Measurements from ENCODE around the gene CYBRD1. TPM values are rescaled to one million over a fixed set of nuclear protein-coding genes. Genes with fewer than 3 reads are reported as not detected.

The CYBRD1 gene
- total and polyA plus RNA-seq, 2 donors (not counting 1 experiment from before 2014, with no cell fraction given), result 0.27 TPM; not detected in 1

DNA sequence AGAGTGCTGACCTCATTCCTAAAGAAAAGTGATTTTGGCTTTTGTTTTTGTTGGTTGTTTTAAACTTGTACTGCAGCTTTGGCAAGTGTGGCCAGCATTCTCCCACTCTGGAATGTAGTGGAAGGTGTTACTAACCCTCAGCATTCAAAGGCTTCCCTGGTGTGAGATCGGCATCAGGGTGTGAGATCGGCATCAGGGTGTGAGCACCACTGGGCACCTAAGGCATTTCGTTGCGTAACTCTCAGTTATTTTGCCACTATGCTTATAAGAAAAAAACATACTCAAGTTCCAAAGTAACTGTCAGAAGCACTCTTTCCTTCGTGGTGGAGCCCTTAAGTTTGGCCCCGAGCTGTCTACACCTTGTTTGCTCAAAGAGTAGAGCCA is 1.7 kb downstream of the CYBRD1 start:
- Mint-ChIP-seq H3K4me3 (peak overlapping the region; percentile 74), H3K4me1 (peaks cover 23% of the 10 kb centered on the region), H3K27ac (no peak overlapping the region), H3K27me3 (peaks cover 56% of the 10 kb centered on the region), H3K9me3 (ENCODE audit: insufficient read depth) (no peaks in the 10 kb centered on the region)
- CTCF ChIA-PET, result no interaction called here
- Histone ChIP-seq H2AFZ (ENCODE audit: insufficient read depth, low read depth, low read length, poor library complexity, severe bottlenecking) (peak overlapping the region; percentile 60), H3K27ac (ENCODE audit: low read length in 2 of 2) (no peak overlapping the region), H3K9me3 (ENCODE audit: control extremely low read depth in 1 of 3, control insufficient read depth in 2 of 3, insufficient read depth in 1 of 3, low read length in 2 of 3) (no peaks in the 10 kb centered on the region), H3K79me2 (ENCODE audit: control insufficient read depth, insufficient read depth, low read length) (no peaks in the 10 kb centered on the region), H3K9ac (ENCODE audit: low read length) (peak overlapping the region; percentile 64), H3K4me3 (ENCODE audit: control extremely low read depth in 1 of 5, extremely low read depth in 1 of 5, insufficient read depth in 1 of 5, low read depth in 2 of 5, low read length in 4 of 5) (peak overlapping the region in 1 of 5 experiments; percentile 66), H3K36me3 (replicated peaks in 1 of 2; ENCODE audit: control extremely low read depth in 1 of 2, control insufficient read depth in 1 of 2, extremely low read depth in 1 of 2, insufficient read depth in 2 of 2, low read length in 1 of 2) (no peaks in the 10 kb centered on the region), H3K27me3 (replicated peaks in 1 of 4; ENCODE audit: control extremely low read depth in 1 of 4, control insufficient read depth in 3 of 4, insufficient read depth in 4 of 4, low read length in 3 of 4) (peaks cover 0 to 38% (median 22%) of the 10 kb centered on the region in 4 experiments), H4K20me1 (ENCODE audit: control insufficient read depth, insufficient read depth, low read length, poor library complexity, severe bottlenecking) (no peaks in the 10 kb centered on the region), H3K4me2 (replicated peaks; ENCODE audit: low read depth, low read length, poor library complexity, severe bottlenecking) (peak overlapping the region; percentile 82), H3K4me1 (ENCODE audit: control insufficient read depth in 2 of 2, insufficient read depth in 2 of 2, low read length in 2 of 2) (peaks cover 21 to 24% of the 10 kb centered on the region in 2 donors)
- intact Hi-C loops (cut with micrococcal nuclease), result no loop called here
- no peak for ATAC-seq (ENCODE audit: low read depth)
- DNase-seq, result no peak
- POLR2A ChIA-PET, result no interaction called here
- no peak for TF ChIP-seq EZH2 (IDR thresholded peaks at IDR 0.05; ENCODE audit: borderline replicate concordance, insufficient read depth, low read depth, low read length, poor library complexity, severe bottlenecking)
- TF ChIP-seq, protein P1, sequence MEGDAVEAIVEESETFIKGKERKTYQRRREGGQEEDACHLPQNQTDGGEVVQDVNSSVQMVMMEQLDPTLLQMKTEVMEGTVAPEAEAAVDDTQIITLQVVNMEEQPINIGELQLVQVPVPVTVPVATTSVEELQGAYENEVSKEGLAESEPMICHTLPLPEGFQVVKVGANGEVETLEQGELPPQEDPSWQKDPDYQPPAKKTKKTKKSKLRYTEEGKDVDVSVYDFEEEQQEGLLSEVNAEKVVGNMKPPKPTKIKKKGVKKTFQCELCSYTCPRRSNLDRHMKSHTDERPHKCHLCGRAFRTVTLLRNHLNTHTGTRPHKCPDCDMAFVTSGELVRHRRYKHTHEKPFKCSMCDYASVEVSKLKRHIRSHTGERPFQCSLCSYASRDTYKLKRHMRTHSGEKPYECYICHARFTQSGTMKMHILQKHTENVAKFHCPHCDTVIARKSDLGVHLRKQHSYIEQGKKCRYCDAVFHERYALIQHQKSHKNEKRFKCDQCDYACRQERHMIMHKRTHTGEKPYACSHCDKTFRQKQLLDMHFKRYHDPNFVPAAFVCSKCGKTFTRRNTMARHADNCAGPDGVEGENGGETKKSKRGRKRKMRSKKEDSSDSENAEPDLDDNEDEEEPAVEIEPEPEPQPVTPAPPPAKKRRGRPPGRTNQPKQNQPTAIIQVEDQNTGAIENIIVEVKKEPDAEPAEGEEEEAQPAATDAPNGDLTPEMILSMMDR (IDR thresholded peaks at IDR 0.05), result no peak
- 38% methylated on average over 4 of the region's 6 CpGs for WGBS (ENCODE audit: insufficient coverage)

DNA sequence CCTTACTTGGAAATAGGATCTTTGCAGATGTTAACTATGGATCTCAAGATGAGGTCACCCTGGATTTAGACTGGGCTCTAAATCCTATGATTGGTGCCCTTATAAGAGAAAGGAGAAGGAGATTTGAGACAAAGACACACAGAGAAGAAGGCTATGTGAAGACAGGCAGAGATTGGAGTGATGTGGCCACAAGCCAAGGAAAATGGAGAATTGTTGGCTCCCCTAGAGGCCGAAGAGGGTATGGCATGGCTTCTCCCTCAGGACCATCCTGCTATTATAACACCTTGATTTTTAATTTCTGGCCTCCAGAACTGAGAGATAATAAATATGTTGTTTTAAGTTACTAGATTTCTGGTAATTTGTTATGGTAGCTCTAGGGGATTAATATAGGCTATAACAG is 7.6 kb downstream of the CYBRD1 start:
- H3K4me1 ChIP-seq (ENCODE audit: control insufficient read depth in 2 of 2, insufficient read depth in 2 of 2, low read length in 2 of 2), result no peaks in the 10 kb centered on the region
- TF ChIP-seq, protein P1 (IDR thresholded peaks at IDR 0.05), result peak; percentile 44
- TF ChIP-seq EZH2 (IDR thresholded peaks at IDR 0.05; ENCODE audit: borderline replicate concordance, insufficient read depth, low read depth, low read length, poor library complexity, severe bottlenecking), result no peak
- H3K9me3 Mint-ChIP-seq (ENCODE audit: insufficient read depth), result peaks cover 6% of the 10 kb centered on the region
- ChIA-PET CTCF (interaction anchor here (0.6 kb wide), 1 partner anchor 260 kb away, joined by 3 read pairs; no protein-coding TSS in a partner anchor), POLR2A (interaction anchor here (0.7 kb wide), 1 partner anchor 23 kb away, joined by 7 read pairs; no protein-coding TSS in a partner anchor)
- no peaks in the 10 kb centered on the region for H3K4me1 Mint-ChIP-seq
- peaks cover 26% of the 10 kb centered on the region for H3K27me3 Mint-ChIP-seq
- H3K79me2 ChIP-seq (ENCODE audit: control insufficient read depth, insufficient read depth, low read length), result no peaks in the 10 kb centered on the region
- no peak overlapping the region for H3K27ac Mint-ChIP-seq
- no peaks in the 10 kb centered on the region for H3K36me3 ChIP-seq (replicated peaks in 1 of 2; ENCODE audit: control extremely low read depth in 1 of 2, control insufficient read depth in 1 of 2, extremely low read depth in 1 of 2, insufficient read depth in 2 of 2, low read length in 1 of 2)
- peaks cover 0 to 4% (median 2%) of the 10 kb centered on the region in 4 experiments for H3K27me3 ChIP-seq (replicated peaks in 1 of 4; ENCODE audit: control extremely low read depth in 1 of 4, control insufficient read depth in 3 of 4, insufficient read depth in 4 of 4, low read length in 3 of 4)
- H4K20me1 ChIP-seq (ENCODE audit: control insufficient read depth, insufficient read depth, low read length, poor library complexity, severe bottlenecking), result no peaks in the 10 kb centered on the region
- no peak overlapping the region for H3K4me2 ChIP-seq (replicated peaks; ENCODE audit: low read depth, low read length, poor library complexity, severe bottlenecking)
- no CpG with 5 or more reads among the region's 1 CpG for whole genome bisulfite sequencing (ENCODE audit: insufficient coverage)
- H3K4me3 ChIP-seq (ENCODE audit: control extremely low read depth in 1 of 5, extremely low read depth in 1 of 5, insufficient read depth in 1 of 5, low read depth in 2 of 5, low read length in 4 of 5), result no peak overlapping the region
- no peak overlapping the region for H3K4me3 Mint-ChIP-seq
- intact Hi-C loops (cut with micrococcal nuclease), result no loop called here
- peaks cover 0 to 5% (median 0%) of the 10 kb centered on the region in 3 donors for H3K9me3 ChIP-seq (ENCODE audit: control extremely low read depth in 1 of 3, control insufficient read depth in 2 of 3, insufficient read depth in 1 of 3, low read length in 2 of 3)
- no peak overlapping the region for H3K9ac ChIP-seq (ENCODE audit: low read length)
- DNase-seq (no peak), ATAC-seq (ENCODE audit: low read depth) (no peak)
- H2AFZ ChIP-seq (ENCODE audit: insufficient read depth, low read depth, low read length, poor library complexity, severe bottlenecking), result no peak overlapping the region
- H3K27ac ChIP-seq (ENCODE audit: low read length in 2 of 2), result no peak overlapping the region
